Activated T-cell treated with anti-CD3 and anti-CD28 coated beads for 1 hour (primary cell): ENCODE results near the gene SPECC1.
A peak's percentile ranks its signal among the peaks of the same experiment; 100 is the strongest.
"Not testable (repeated sequence)": the region's sequence is repeated elsewhere in the genome, so short reads cannot be mapped to it uniquely, and the experiment has no call there.

Source experiments
- DNase-seq: peaks from one replicate; pipeline ENCODE4 v3.0.0-alpha.2; 2020; ENCODE audit warnings: low read depth

SPECC1 gene

DNA sequence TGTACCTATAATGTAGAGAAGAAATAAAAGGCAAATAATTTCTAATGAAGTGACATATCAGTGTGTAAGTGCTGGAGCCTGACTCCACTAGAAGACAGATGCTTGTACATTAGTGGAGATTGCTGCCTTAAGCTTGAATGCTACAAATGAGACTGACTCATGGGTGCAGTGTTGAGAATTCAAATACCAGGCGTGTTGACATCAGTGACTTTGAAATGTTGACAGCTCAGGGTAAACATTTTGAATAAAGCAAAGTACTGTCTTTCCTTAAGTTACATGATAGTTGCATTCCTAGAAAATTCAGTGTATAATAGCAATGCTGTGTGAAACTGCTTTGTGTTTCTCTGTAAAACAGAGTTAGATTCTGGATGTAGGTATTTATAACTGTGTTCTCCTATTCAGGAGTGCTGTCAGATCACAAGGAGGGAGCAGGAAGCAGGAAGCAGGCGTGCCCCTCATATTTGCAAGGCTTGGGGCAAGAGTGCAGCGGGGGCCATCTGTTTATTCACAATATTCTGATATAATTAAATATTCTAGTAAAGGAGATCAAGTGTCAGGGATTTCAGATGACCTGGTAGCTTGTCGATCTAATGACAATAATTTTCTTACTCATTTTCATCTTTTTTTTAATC, 119.0 kb downstream of the SPECC1 start:
- no peak for DNase-seq

DNA sequence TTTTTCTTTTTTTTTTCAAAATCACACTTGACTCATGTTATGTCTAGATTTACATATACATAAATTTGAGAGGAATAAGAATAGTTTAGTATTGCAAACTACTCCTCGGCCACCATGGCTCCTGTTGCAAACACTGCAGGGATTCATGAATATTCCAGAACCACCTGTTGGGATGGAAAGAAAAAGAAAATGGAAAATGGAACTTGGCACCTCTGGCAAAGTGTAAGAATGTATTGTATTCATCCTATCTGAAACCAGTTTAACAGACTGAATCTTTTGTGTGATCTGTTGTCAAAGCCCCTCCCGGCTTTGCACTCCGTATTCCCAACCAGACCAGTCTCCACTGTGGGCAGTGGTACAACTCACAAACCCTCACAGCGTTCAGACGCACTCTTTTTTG, 124.4 kb downstream of the SPECC1 start:
- DNase-seq, result no peak

DNA sequence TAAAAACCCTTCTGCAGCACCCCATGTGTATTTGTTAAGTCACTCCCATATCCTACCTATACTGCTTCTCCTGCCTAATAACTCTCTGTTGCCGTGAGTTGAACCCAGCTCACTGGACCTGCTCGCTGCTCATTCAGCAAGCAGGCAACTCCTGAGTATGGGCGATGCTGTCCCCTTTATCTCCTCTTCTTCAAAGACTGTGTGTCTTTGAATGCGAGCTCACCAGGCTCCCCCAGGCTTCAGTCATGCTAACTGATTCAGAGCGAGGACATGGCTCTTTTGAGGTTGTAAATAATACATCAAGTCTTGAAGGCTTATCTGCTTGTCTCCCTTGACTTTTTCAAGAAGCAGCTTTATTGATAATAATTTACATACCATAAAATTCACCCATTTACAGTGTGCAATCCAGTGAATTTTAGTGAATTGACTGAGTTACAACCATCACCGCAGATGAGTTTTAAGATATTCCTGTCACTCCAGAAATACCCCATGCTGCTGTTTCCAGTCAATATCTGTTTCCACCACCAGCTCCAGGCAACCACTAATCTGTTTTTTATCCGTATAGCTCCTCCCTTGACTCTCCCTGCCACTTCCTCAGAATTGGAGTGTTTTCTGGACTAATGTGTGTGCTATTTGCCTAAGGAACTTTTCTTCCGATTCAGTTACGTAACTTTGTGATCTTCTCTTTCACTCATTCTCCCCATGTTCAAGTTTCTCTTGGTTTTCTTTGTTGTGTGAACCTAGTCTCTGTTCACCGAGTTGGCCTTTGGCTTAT, 132.2 kb downstream of the SPECC1 start:
- no peak for DNase-seq

DNA sequence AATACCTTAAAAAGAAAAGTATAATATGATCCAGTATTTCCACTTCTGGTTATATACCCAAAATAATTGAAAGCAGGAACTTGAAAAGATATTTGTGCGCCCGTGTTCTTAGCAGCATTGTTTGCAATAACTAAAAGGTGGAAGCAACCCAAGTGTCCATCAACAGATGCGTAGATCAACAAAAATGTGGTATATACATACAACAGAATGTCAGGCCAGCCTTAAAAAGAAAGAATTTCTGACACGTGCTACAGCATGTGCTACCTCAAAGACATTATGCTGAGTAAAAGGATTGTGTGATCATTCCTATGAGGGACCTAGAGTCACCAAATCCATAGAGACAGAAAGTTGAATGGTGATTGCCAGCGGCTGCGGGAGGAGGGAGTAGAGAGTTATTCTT, 133.1 kb downstream of the SPECC1 start:
- no peak for DNase-seq

DNA sequence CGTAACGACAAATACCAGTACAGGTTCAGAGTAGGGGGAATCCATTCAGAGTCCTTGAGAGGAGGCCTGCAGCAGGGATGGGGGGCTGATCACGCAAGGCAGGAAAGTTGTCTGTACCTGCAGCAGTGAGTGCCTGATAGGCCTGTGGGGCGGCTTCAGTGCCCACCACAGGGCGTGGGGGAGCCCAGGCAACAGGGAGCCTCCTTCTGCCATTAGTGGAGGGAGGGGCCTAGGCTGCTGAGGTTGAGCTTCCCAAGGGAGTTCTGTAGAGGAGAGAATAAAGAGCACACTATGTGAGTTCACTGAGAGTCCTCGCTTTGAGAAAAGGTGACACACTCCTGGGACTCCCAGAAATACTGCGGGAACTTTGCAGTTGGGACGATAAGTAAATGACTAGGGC, 134.6 kb downstream of the SPECC1 start:
- DNase-seq, result no peak

DNA sequence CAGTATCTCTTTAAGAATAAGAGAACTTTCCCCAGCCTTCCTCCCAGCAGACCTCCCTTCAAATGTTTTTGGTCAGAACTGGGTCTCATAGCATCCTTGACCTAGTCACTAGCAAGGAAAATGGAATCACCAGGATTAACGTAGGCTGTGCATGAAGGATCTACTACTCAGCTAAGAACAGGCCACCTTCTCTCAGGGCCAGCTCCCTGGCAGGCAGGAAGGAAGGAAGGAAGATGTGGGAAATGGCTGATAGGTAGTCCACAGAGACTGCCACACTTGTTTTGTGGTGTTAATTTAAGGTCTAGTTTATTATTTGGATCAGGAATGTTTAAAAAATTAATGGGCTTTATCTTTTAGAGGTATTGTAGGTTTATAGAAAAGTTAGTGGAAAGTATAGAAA, 136.4 kb downstream of the SPECC1 start:
- DNase-seq, result no peak

DNA sequence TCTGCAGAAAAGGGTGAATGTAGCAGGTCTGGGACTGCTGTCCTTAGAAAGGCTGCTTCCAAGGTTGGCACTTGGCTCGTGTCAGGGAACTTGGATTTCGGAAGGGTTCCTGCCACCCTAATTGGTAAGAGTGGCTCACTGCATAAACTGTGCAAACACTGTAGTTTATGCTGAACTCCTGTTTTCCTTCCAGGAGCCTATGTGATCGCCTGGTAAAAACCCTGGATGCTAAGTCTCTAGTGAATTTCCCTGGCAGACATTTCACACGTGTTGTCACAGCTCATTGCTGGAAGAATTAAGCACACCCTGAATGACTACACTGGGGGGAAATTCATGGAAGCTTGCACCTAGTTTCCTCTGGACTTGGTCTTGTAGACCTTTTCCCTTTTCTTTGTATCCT, 140.1 kb downstream of the SPECC1 start:
- no peak for DNase-seq

DNA sequence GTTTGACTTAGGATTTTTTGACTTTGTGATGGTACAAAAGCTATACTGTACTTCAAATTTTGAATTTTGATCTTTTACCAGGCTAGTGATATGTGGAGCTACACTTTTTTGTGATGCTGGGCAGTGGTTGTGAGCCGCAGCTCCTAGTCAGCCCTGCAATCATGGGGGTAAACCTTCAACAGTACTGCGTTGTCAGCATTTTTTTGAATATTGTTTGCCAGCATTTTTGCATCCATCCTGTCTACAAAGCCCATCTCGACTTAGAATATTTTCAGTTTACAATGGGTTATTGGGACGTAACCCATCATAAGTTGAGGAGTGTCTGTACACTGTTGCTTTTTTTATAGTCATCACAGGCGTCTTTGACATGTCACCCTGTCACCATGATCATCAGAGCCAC, 142.0 kb downstream of the SPECC1 start:
- DNase-seq, result no peak

DNA sequence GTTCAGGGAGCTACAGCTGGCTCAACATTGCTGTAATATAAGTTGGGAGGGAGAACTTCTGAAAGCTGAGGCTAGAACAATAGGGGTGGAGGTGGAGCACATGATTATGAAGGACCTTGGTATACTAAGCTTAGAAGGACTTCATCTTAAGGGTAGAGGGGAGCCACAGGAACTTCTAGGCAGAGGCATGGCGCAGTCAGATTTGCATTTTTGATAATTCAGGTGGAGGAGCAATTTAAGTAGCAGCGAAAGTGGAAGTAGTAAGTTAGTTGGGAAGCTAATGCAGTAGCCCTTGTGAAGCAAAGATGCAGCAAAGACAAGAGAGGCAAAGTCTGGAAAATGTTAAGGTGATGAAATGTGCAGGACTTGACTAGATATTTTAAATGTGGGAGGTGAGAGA, 144.1 kb downstream of the SPECC1 start:
- no peak for DNase-seq

DNA sequence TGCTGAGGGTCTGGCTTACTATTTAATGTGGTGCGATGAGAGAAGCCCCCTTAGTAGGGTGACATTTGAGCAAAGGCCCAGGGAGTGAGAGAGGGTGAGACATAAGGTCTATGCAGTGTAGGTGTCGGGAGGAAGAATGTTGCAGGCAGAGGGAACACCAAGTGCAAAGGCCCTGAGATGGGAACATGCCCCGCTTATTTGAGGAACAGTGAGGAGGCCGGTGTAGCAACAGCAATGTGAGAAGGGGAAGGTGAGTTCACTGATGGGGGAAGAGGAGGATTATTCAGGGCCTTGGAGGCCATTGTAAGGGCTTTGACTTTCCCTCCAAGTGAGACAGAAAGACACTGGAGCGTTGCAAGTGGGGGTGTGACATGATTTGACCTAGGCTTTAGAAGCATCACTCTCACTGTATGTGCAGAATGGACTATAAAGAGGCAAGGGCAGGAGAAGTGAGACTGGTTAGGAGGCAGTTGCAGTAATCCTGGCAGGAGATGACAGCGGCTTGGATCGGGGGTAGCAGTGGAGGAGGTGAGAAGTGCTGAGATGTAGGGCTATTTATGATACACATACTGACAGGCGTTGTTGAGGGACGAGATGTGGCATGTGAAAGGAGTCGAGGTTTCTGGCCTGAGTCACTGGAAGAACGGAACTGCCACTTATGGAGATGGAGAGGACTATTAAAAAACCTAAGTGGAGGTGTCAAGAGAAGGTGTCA, 145.3 kb downstream of the SPECC1 start:
- no peak for DNase-seq

DNA sequence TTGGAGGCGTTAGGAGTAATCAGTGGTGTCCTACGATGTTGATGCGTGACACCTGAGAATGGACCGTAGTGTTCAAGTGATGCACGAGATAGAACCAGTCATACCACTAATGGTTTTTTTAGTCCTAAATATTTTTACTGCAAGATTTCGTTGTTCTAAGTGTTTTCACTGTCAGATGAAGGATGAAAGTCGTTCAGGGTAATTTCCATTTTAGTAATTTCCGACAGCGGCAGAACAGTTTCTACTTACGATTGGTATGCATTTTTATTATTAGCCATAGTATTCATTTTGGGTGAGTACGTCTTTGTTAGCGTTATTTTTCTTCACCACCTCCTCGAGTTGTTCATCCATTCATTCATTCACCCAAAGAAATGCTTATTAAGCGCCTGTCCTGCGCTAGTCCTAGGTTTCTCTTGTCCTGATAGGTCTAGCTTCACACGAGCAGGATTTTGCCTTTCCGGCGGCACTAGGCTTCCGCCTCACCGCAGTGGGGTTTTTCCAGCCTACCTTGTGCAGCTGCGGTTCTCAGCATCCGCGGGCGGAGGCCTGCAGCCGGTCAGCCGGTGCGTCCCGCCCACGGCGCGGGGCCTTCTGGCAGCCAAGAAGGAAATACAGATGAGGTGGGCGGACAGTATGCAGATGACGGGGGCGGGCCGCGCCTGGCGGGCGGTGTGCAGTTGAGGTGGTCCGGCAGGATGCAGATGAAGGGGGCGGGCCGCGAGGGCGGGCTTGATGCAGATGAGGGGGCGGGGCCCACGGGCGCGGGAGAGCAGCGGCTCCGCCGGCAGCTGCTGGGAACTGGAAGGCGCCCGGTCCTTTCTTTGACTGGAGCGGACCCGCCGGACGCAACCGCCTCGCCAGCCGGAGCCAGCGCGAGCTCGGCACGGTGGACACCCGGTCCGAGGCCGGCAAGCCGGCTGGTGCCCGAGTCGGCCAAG, 146.4 kb downstream of the SPECC1 start:
- peak; percentile 94 for DNase-seq

DNA sequence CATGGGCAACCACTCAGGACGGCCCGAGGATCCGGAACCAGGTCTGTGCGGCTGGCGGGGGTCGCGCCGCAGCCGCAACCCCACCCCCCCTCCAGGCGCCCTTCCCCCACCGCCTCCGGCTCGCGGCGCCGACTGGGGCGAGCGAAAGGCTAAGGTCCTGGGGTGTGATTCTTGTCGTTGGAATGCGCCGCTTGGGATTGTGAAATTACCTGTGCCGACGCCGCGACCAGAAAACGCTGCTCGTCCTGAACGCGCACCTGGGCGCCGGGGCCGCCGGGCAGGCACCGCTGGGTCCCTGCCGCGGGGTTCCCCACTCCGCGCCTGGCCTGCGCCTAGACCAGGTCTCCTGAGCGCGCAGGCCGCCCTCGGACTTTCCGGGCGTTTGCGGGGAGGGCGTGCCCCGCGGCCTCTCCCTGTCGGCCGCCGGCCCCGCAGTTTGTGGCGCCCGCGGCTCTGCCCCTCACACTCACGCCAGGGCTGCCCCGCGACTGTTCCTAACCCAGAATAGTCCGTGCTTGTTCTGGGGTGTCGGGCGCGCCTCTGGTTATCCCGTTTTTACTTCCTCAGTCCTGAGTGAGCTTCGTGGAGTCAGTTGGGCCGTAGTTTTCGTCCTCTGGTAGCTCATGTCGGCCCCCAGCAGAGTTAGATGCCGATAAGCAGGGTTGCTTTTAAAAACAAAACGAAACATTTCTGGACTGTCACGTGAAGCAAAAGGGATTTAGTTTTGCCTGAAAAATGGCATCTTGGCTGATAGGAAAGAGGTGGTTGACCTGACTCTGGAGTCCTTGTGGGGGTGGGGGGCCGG, 147.2 kb downstream of the SPECC1 start:
- no peak for DNase-seq

DNA sequence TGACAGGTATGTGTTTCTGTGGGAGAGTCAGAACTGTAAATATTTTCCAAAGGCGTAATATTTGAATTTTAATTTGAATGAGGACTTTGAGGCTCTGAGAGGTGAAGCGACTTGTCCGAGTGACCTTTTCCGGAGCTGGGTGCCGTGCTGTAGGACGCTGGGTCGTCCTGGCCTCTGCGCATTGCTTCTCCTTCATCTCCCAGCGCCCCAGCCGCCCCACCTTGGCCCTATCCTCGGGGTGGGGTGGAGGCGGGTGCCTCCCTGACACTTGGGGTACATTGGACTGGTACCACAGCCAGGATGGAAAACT, 147.8 kb downstream of the SPECC1 start:
- no peak for DNase-seq

DNA sequence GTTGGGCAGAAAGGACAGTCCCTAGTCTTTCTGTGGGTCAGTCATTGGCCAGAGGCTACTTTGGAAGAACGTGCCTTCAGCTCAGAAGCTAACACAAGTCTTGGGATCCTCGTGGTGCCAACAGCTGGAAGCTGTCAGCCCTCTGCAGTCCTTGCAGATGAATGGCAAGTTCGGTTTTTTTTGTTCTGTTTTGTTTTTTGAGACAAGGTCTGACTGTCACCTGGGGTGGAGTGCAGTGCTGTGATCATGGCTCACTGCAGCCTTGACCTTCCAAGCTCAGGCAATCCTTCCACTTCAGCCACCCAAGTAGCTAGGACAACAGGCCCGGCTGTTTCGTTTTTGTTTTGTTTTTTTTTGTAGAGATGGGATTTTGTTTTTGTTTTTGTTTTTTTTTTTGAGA, 149.4 kb downstream of the SPECC1 start:
- DNase-seq, result no peak

DNA sequence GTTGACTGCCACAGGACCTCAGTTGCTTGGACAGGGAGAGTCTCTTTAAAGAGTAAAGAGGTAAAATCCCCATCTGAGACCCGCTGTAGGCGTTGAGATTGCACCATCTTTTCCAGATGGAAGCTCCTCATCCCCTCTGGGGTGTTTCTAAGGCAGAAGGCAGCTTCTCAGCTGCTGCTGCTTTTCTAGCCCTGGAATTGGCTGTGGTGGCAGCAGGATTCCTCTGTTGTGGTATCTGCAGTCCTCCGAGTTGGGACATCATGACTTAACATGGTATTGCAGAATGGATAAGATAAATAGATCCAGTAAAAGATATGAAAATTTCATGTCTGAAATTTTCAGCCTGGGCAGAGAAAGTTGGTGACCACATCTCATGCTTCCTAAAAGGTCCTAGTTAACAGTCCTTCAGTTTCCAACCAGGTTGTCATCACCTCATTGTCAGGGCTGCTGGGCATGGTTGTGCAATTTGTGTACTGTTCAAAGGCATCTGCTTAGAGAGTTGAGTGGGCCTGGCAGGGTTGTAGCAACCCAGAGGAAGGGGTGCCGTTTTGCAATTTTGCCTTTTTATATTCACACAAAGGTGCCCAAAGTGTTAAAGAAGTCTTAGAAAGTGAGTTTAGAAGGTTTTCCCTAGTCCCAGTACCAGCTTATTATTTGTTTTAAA, 150.4 kb downstream of the SPECC1 start:
- DNase-seq, result no peak

DNA sequence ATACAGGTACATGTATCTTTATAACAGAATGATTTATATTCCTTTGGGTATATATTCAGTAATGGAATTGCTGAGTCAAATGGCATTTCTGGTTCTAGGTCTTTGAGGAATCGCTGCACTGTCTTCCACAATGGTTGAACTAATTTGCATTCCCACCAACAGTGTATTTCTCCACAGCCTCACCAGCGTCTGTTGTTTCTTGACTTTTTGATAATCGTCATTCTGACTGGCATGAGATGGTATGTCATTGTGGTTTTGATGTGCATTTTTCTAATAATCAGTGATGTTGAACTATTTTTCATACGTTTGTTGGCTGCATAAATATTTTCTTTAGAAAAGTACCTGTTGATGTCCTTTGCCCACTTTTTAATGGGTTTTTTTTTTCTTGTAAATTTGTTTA, 156.4 kb downstream of the SPECC1 start:
- not testable (repeated sequence) for DNase-seq

DNA sequence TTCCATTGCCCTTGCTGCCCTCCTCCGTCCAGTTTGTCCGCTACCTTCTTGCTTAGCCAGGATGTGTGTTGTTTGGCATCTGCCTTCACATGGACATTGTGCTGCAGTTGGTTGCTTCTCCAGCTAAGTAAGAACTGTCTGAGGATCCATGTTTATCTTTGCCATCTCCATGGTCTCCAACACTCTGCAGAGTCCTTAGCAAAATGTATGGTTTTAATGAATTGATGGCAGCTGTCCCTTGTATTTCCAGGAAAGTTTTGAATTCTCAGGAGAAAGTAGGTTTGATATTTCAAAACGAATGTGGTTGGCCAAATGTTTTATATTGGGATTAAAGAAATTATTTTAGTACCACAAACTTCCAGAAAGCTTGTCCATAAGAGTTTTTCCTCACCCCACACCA, 160.9 kb downstream of the SPECC1 start:
- no peak for DNase-seq

DNA sequence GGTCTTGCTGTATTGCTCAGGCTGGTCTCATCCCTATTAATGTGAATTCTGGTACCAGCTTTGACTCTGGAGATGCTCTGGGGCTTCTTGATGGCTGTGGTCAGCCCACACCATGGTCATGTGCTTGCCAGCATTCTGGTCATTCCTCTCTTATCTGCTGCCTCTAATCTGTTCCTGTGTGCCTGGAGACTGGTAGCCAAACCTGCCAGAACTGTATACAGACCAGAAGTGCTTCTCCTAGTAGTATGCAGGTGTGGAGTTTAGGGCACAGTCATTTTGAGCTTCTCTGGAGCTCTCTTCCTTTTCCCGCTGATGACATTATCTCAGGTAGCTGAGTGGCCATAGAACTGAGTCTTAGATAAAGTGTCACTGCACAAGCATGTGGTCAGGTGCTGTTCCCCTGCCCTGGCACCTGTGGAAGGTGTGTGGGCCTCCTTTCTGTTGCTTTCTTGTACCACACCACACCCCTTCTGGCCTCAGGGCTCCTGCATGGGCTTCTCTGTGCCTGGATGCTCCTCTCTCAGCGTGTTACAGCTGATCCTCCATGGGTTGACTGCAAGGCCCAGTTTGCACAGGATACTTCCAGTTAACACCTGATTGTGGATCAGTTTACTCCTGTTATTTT, 162.7 kb downstream of the SPECC1 start:
- DNase-seq, result no peak

DNA sequence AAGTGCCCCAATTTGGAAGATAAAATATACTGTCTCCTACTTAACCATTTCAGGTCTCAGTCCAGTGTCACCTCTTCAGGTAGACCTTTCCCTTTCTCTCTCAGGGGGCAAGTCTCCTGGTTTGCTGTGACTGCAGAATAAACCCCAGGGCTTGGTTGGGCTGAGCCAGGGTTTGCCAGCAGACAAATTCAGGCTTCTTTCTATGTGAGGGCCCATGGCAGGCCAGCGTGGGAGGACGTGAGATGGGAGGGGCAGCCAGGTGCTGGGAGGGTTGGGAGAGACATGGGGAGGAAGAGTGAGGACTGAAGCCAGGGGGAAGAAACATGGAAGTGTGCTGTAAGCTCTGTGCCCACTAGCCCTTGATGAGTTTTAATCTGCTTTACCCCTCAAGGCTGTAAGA, 163.2 kb downstream of the SPECC1 start:
- DNase-seq, result no peak

DNA sequence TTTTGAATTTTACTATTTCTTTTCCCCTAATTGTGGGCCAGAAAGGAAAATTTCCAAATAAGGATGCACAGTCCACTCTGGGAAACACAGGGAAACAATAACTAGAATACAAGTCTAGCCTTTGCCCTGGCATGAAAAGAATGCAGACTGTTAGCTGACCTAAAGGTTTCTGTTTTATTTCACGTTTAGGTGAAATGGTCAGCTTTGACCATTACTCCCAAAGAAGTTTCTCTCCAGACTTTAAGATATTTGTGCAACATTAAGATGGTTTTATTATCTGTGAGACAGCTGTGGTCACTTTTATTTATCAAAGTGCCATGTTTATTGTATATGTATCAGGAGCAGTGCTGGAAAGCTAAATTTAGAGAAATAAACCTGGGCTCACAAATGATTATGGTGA, 163.9 kb downstream of the SPECC1 start:
- no peak for DNase-seq
